CD4-positive, alpha-beta memory T cell (primary cell): Measurements from ENCODE around the gene ANKEF1. TPM values are rescaled to one million over a fixed set of nuclear protein-coding genes. Genes with fewer than 3 reads are reported as not detected.

Experiments
- CTCF ChIA-PET: fragments of 350-600 bp; sonication (Branson Sonifier 250); formaldehyde crosslinking; loops from one replicate; lab custom pipeline; 2021; ENCODE audit warnings: inconsistent platforms; ENCODE audit not compliant: partially characterized antibody; lab: Charles Lee
- POLR2A ChIA-PET: fragments of 350-600 bp; sonication (Branson Sonifier 250); formaldehyde crosslinking; loops from one replicate; lab custom pipeline; 2021; ENCODE audit not compliant: partially characterized antibody; lab: Charles Lee
- DNase-seq, 5 donors: peaks; one replicate each; pipeline versions ENCODE4 v3.0.0 to v3.0.0-alpha.2; 2020 to 2022; ENCODE audit warnings: mixed read lengths in 1 of 5
- H3K27ac ChIP-seq: one replicate; pipeline ENCODE4 v1.7.0; 2013; ENCODE audit warnings: low read depth, low read length
- H3K27me3 ChIP-seq: 2 replicates; pipeline ENCODE4 v1.7.0; 2013; ENCODE audit warnings: mild to moderate bottlenecking, low read length, moderate library complexity; ENCODE audit not compliant: insufficient read depth
- H3K36me3 ChIP-seq: 2 replicates; pipeline ENCODE4 v1.7.0; 2013; ENCODE audit warnings: mild to moderate bottlenecking, low read length, moderate library complexity; ENCODE audit not compliant: insufficient read depth
- H3K4me1 ChIP-seq: 2 replicates; pipeline ENCODE4 v1.7.0; 2013; ENCODE audit warnings: mild to moderate bottlenecking, low read length, moderate library complexity; ENCODE audit not compliant: insufficient read depth
- H3K4me3 ChIP-seq, 2 donors: one replicate each; pipeline ENCODE4 v1.7.0; 2013; ENCODE audit warnings: low read length in 2 of 2, mild to moderate bottlenecking in 1 of 2
- H3K9me3 ChIP-seq, 2 donors: one replicate each; pipeline ENCODE4 v1.7.0; 2013; ENCODE audit warnings: low read length in 2 of 2, control low read depth in 1 of 2; ENCODE audit not compliant: control insufficient read depth in 1 of 2
- H3K27ac Mint-ChIP-seq, 7 donors: one replicate each; pipeline ENCODE4 v1.8.0; 2020 to 2021; ENCODE audit warnings: mixed read lengths in 7 of 7, mild to moderate bottlenecking in 6 of 7, inconsistent platforms in 3 of 7, moderate library complexity in 3 of 7
- H3K27me3 Mint-ChIP-seq, 2 donors: one replicate each; pipeline ENCODE4 v1.8.0; 2020 to 2021; ENCODE audit warnings: mixed read lengths in 2 of 2
- H3K36me3 Mint-ChIP-seq, 2 donors: one replicate each; pipeline ENCODE4 v1.8.0; 2020 to 2021; ENCODE audit warnings: mixed read lengths in 2 of 2, inconsistent platforms in 1 of 2, mild to moderate bottlenecking in 1 of 2
- H3K4me1 Mint-ChIP-seq, 4 donors: one replicate each; pipeline ENCODE4 v1.8.0; 2020 to 2021; ENCODE audit warnings: mixed read lengths in 4 of 4, mild to moderate bottlenecking in 1 of 4
- H3K4me3 Mint-ChIP-seq, 8 donors: one replicate each; pipeline ENCODE4 v1.8.0; 2020 to 2021; ENCODE audit warnings: mixed read lengths in 8 of 8, mild to moderate bottlenecking in 7 of 8, moderate library complexity in 6 of 8, inconsistent platforms in 3 of 8
- H3K9me3 Mint-ChIP-seq, 8 donors: one replicate each; pipeline ENCODE4 v1.8.0; 2020 to 2021; ENCODE audit warnings: mixed read lengths in 8 of 8, mild to moderate bottlenecking in 5 of 8, inconsistent platforms in 3 of 8, moderate library complexity in 1 of 8
- intact Hi-C: fragments of 100-400 bp; cut with micrococcal nuclease; formaldehyde crosslinking; loops from one replicate; pipeline ENCODE4 v1.15.1; 2023
- polyA plus RNA-seq, 2 donors: library from polyadenylated mRNA; unstranded; fragments of 300-500 nt; fragmentation: Illumina TruSeq; gene quantifications; one replicate each; pipeline ENCODE4 v1.2.3, GENCODE V29; 2021
- total RNA-seq, 2 experiments: library from RNA; stranded (reverse); gene quantifications; one replicate each; pipeline ENCODE4 v1.2.3, GENCODE V29; 2021

Gene ANKEF1
- total and polyA plus RNA-seq, 4 experiments from 2014 or later: 5.0 to 7.8 (median 5.1) TPM

GRCh38 chr20:10078403-10078802, 43.6 kb downstream of the ANKEF1 start:
- Mint-ChIP-seq H3K27ac (no peak overlapping the region), H3K4me1 (no peaks in the 10 kb centered on the region), H3K9me3 (no peaks in the 10 kb centered on the region), H3K27me3 (peaks cover 12 to 15% of the 10 kb centered on the region in 2 donors), H3K36me3 (no peaks in the 10 kb centered on the region), H3K4me3 (no peak overlapping the region)
- DNase-seq: no peak
- Histone ChIP-seq H3K4me3 (no peak overlapping the region), H3K27ac (no peak overlapping the region), H3K36me3 (no peaks in the 10 kb centered on the region), H3K27me3 (no peaks in the 10 kb centered on the region), H3K9me3 (no peaks in the 10 kb centered on the region), H3K4me1 (no peaks in the 10 kb centered on the region)
- CTCF ChIA-PET: interaction anchor here (1.3 to 4.3 kb wide), 3 partner anchors 10 to 100 kb away, joined by 3 to 33 read pairs (median 10); no protein-coding TSS in a partner anchor
- intact Hi-C loops: no loop called here
- POLR2A ChIA-PET: no interaction called here

DNA sequence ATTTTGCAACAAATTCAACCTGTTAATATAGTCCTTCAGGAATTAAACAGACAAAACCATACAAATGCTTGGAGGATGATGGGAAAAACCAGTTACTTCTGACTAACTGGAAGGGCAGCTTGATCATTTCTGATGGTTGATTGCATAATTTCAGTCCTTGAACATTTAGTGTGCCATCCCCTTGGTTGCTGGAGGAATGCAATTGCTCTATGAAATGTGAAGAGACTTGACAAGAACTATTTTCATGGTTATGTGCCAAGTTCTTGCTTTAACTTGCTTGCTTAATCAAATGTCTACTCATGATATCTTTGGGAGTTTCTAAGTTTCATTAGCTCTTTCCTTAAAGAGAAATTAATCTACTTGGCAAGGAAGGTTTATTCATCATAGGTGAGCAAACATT, 45.2 kb downstream of the ANKEF1 start:
- ChIA-PET POLR2A (no interaction called here), CTCF (interaction anchor here (3.4 to 4.3 kb wide), 2 partner anchors 12 to 102 kb away, joined by 10 to 33 read pairs; no protein-coding TSS in a partner anchor)
- no peaks in the 10 kb centered on the region for H3K36me3 ChIP-seq
- H3K27ac ChIP-seq: no peak overlapping the region
- Mint-ChIP-seq H3K4me1 (no peaks in the 10 kb centered on the region), H3K36me3 (no peaks in the 10 kb centered on the region), H3K27ac (no peak overlapping the region), H3K27me3 (peaks cover 3 to 10% of the 10 kb centered on the region in 2 donors), H3K9me3 (no peaks in the 10 kb centered on the region), H3K4me3 (no peak overlapping the region)
- H3K9me3 ChIP-seq: no peaks in the 10 kb centered on the region
- H3K4me1 ChIP-seq: no peaks in the 10 kb centered on the region
- intact Hi-C loops: no loop called here
- DNase-seq: no peak
- H3K4me3 ChIP-seq: no peak overlapping the region
- no peaks in the 10 kb centered on the region for H3K27me3 ChIP-seq

DNA sequence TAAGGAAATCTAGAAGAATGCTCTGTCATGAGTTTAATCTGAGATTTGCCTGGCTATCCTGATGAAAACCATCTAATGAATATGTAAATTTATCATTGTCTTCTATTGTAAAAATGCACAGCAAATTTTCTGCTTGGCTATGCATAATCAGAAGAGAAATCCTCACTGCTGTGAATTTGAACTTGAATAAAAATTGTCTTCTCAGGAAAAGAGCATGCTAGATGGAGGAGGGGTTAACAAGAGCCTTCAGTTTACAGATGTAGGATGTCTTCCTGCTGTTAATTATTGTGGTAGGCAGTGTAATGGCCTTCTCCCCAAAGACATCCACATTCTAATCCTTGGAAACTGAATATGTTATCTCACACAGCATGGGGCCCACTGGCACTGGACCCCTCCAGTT, 45.8 kb downstream of the ANKEF1 start:
- H3K36me3 ChIP-seq: no peaks in the 10 kb centered on the region
- H3K9me3 Mint-ChIP-seq: no peaks in the 10 kb centered on the region
- no peaks in the 10 kb centered on the region for H3K9me3 ChIP-seq
- no peak overlapping the region for H3K4me3 ChIP-seq
- intact Hi-C loops: no loop called here
- H3K27me3 Mint-ChIP-seq: peaks cover 2 to 7% of the 10 kb centered on the region in 2 donors
- H3K4me3 Mint-ChIP-seq: no peak overlapping the region
- POLR2A ChIA-PET: no interaction called here
- H3K4me1 Mint-ChIP-seq: no peaks in the 10 kb centered on the region
- no peaks in the 10 kb centered on the region for H3K4me1 ChIP-seq
- no peak for DNase-seq
- no peaks in the 10 kb centered on the region for H3K36me3 Mint-ChIP-seq
- no peak overlapping the region for H3K27ac Mint-ChIP-seq
- no peaks in the 10 kb centered on the region for H3K27me3 ChIP-seq
- CTCF ChIA-PET: interaction anchor here (4.3 kb wide), 1 partner anchor 11 kb away, joined by 33 read pairs; no protein-coding TSS in a partner anchor
- no peak overlapping the region for H3K27ac ChIP-seq

GRCh38 chr20:10089871-10090587, 55.2 kb downstream of the ANKEF1 start:
- ChIA-PET POLR2A (no interaction called here), CTCF (interaction anchor here (0.7 to 6.8 kb wide), 23 partner anchors 8 to 477 kb away, joined by 3 to 180 read pairs (median 5); partner anchors contain the start of genes ANKEF1 and MKKS)
- intact Hi-C loops: loop anchor here (1.0 kb wide), 1 partner anchor 112 kb away; no protein-coding TSS in a partner anchor
- no peaks in the 10 kb centered on the region for H3K9me3 ChIP-seq
- peaks cover 4 to 5% of the 10 kb centered on the region in 2 donors for H3K27me3 Mint-ChIP-seq
- H3K9me3 Mint-ChIP-seq: no peaks in the 10 kb centered on the region
- H3K4me3 ChIP-seq: no peak overlapping the region
- no peaks in the 10 kb centered on the region for H3K27me3 ChIP-seq
- DNase-seq: no peak
- no peaks in the 10 kb centered on the region for H3K4me1 Mint-ChIP-seq
- no peak overlapping the region for H3K27ac ChIP-seq
- no peak overlapping the region for H3K4me3 Mint-ChIP-seq
- H3K36me3 Mint-ChIP-seq: no peaks in the 10 kb centered on the region
- H3K4me1 ChIP-seq: no peaks in the 10 kb centered on the region
- H3K36me3 ChIP-seq: no peaks in the 10 kb centered on the region
- H3K27ac Mint-ChIP-seq: no peak overlapping the region

DNA sequence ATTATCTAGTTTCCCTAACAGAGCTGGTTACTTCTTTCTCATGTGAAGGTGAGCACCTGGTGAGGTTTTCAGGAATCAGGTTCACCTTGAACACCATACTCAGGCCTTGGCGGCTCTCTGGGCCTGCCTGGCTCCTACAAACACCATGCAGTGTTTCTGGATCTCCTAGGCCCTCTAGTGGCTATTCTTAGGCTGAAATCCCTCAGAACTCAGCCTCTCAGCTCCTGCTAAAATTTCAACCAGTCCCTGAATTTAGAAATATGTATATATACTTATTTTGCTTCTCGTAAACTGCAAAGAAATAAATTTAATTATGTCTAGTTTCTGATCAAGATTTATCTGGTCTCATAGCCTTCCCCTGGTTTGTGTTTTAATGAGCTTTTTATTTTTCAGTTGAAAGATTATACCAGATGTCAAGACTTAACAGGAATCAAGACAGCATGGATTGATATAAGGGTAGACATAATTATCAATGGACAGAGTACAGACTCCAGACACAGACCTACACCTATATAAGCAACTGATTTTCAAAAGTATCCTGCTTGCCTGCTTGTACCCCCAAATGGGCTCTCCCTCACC, 55.9 kb downstream of the ANKEF1 start:
- no peak overlapping the region for H3K4me3 ChIP-seq
- H3K4me3 Mint-ChIP-seq: no peak overlapping the region
- no peaks in the 10 kb centered on the region for H3K9me3 Mint-ChIP-seq
- CTCF ChIA-PET: interaction anchor here (0.9 to 6.8 kb wide), 22 partner anchors 8 to 478 kb away, joined by 3 to 180 read pairs (median 5); partner anchors contain the start of genes ANKEF1 and MKKS
- H3K27ac ChIP-seq: no peak overlapping the region
- peak in 4 of 5 donors; percentile 17 to 39 (median 22) for DNase-seq
- POLR2A ChIA-PET: no interaction called here
- H3K27me3 Mint-ChIP-seq: peaks cover 4 to 5% of the 10 kb centered on the region in 2 donors
- no peaks in the 10 kb centered on the region for H3K4me1 Mint-ChIP-seq
- no peaks in the 10 kb centered on the region for H3K27me3 ChIP-seq
- no peaks in the 10 kb centered on the region for H3K4me1 ChIP-seq
- H3K36me3 Mint-ChIP-seq: no peaks in the 10 kb centered on the region
- intact Hi-C loops: loop anchor here (1.0 kb wide), 1 partner anchor 112 kb away; no protein-coding TSS in a partner anchor
- H3K27ac Mint-ChIP-seq: no peak overlapping the region
- no peaks in the 10 kb centered on the region for H3K9me3 ChIP-seq
- no peaks in the 10 kb centered on the region for H3K36me3 ChIP-seq

DNA sequence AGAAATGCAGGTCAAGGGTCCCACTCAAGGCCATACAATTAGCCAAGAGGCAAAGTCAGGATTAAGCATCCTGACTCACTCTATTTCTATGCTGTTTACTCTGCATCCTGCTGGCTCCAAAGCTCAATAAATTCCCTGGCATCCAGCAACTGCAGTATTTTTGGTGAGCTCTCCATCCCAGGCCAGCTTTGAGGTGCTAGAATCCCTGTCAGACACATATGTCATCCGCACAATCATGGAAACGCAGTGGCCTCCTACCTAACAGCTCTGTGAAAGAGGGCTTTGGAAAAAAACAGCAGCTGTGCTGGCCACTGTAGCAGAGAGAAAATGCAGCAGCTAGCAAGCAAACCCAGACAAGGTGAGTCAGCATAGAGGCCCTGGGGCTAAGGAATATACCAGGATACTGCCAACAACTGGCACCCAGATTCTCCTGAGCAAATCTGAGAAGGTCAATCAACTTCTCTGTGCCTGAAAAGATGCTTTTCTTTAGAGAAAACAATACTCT, 58.4 kb downstream of the ANKEF1 start:
- CTCF ChIA-PET: interaction anchor here (2.3 to 6.8 kb wide), 3 partner anchors 15 to 115 kb away, joined by 4 to 180 read pairs (median 33); no protein-coding TSS in a partner anchor
- intact Hi-C loops: no loop called here

DNA sequence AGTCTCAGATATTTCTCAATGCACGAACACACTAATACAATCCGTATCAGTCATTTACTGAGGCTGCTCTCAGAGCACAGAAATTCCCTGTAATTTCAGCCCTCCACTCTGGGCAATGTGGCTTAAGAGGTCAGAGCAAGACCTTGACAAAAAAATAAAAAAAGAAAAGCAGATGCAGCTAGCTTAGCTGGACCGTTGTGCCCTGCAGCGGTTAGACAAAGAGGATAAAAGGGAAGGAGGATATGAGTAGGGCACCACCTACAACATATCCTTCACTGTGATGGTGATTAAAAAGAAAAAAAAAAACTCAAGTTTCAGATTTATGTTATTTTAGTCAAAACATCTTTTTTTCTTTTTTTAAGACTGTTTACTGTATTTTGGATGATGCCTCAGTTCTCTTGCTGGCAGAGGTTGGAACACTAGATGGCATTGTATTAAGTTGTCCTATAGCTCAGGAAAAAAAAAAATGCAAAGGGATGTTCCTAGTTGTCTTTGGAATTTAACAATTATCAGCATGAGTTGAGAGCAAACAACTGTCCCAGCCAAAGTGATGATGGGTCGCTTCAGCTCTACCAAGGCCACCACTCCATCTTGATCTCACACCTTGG, 59.9 kb downstream of the ANKEF1 start:
- H3K4me3 ChIP-seq: no peak overlapping the region
- H3K36me3 ChIP-seq: no peaks in the 10 kb centered on the region
- H3K4me1 Mint-ChIP-seq: no peaks in the 10 kb centered on the region
- H3K27me3 ChIP-seq: no peaks in the 10 kb centered on the region
- no peak overlapping the region for H3K27ac ChIP-seq
- no peak overlapping the region for H3K4me3 Mint-ChIP-seq
- intact Hi-C loops: no loop called here
- no peak for DNase-seq
- no peaks in the 10 kb centered on the region for H3K4me1 ChIP-seq
- H3K9me3 Mint-ChIP-seq: peaks cover 0 to 2% (median 0%) of the 10 kb centered on the region in 8 donors
- H3K36me3 Mint-ChIP-seq: no peaks in the 10 kb centered on the region
- CTCF ChIA-PET: interaction anchor here (1.0 kb wide), 1 partner anchor 116 kb away, joined by 3 read pairs; no protein-coding TSS in a partner anchor
- H3K27ac Mint-ChIP-seq: no peak overlapping the region
- peaks cover 5 to 11% of the 10 kb centered on the region in 2 donors for H3K27me3 Mint-ChIP-seq
- no peaks in the 10 kb centered on the region for H3K9me3 ChIP-seq
- POLR2A ChIA-PET: no interaction called here

More for the DNA sequence above, 58.4 kb downstream of the ANKEF1 start:
- Mint-ChIP-seq H3K27me3 (peaks cover 5 to 10% of the 10 kb centered on the region in 2 donors), H3K27ac (no peak overlapping the region), H3K4me1 (no peaks in the 10 kb centered on the region), H3K4me3 (no peak overlapping the region), H3K9me3 (no peaks in the 10 kb centered on the region), H3K36me3 (no peaks in the 10 kb centered on the region)
- Histone ChIP-seq H3K27ac (no peak overlapping the region), H3K4me1 (no peaks in the 10 kb centered on the region), H3K36me3 (no peaks in the 10 kb centered on the region), H3K4me3 (no peak overlapping the region), H3K9me3 (no peaks in the 10 kb centered on the region), H3K27me3 (no peaks in the 10 kb centered on the region)
- POLR2A ChIA-PET: no interaction called here
- DNase-seq: no peak
